Mesendoderm (in vitro differentiated cells): ENCODE measurements around the gene TMEM223.
"Not testable (repeated sequence)": the region's sequence is repeated elsewhere in the genome, so short reads cannot be mapped to it uniquely, and the experiment has no call there.

ENCODE experiments used
- DNase-seq: peaks from one replicate; pipeline ENCODE4 v3.0.0; 2013
- H2AK5ac ChIP-seq: 2 replicates; pipeline ENCODE4 v1.6.1; 2013; ENCODE audit warnings: low read length, inconsistent platforms
- H2BK120ac ChIP-seq: 2 replicates; pipeline ENCODE4 v1.6.1; 2013; ENCODE audit warnings: low read depth, mild to moderate bottlenecking, low read length, moderate library complexity, mixed read lengths
- H2BK15ac ChIP-seq: replicated peaks from 2 replicates; pipeline ENCODE4 v1.6.1; 2013; ENCODE audit warnings: low read depth, mild to moderate bottlenecking, moderate library complexity
- H2BK5ac ChIP-seq: 2 replicates; pipeline ENCODE4 v1.6.1; 2013; ENCODE audit warnings: low read length, inconsistent platforms
- H3K18ac ChIP-seq: 2 replicates; pipeline ENCODE4 v1.6.1; 2013; ENCODE audit warnings: mild to moderate bottlenecking, low read length, mixed read lengths
- H3K23ac ChIP-seq: one replicate; pipeline ENCODE4 v1.6.1; 2013; ENCODE audit warnings: low read length
- H3K27ac ChIP-seq: 2 replicates; pipeline ENCODE4 v1.5.1; 2013; ENCODE audit warnings: low read depth, mild to moderate bottlenecking, inconsistent platforms, low read length, moderate library complexity
- H3K27me3 ChIP-seq: 2 replicates; pipeline ENCODE4 v1.6.1; 2013; ENCODE audit warnings: low read length, control low read depth, mild to moderate bottlenecking, inconsistent platforms; ENCODE audit not compliant: insufficient read depth, poor library complexity
- H3K36me3 ChIP-seq: 2 replicates; pipeline ENCODE4 v1.6.1; 2013; ENCODE audit warnings: low read length, inconsistent platforms; ENCODE audit not compliant: control insufficient read depth, insufficient read depth
- H3K4ac ChIP-seq: one replicate; pipeline ENCODE4 v1.6.1; 2013; ENCODE audit warnings: low read depth, mild to moderate bottlenecking, low read length, moderate library complexity
- H3K4me1 ChIP-seq: 2 replicates; pipeline ENCODE4 v1.6.1; 2013; ENCODE audit warnings: low read depth, low read length, inconsistent platforms; ENCODE audit not compliant: control insufficient read depth
- H3K4me2 ChIP-seq: 2 replicates; pipeline ENCODE4 v1.6.1; 2013; ENCODE audit warnings: low read length
- H3K4me3 ChIP-seq: 2 replicates; pipeline ENCODE4 v1.5.1; 2013; ENCODE audit warnings: mild to moderate bottlenecking, low read length
- H3K56ac ChIP-seq: one replicate; pipeline ENCODE4 v1.6.1; 2013; ENCODE audit warnings: low read length
- H3K79me1 ChIP-seq: 2 replicates; pipeline ENCODE4 v1.6.1; 2013; ENCODE audit warnings: low read length, inconsistent platforms
- H3K79me2 ChIP-seq: 2 replicates; pipeline ENCODE4 v1.6.1; 2013; ENCODE audit warnings: mild to moderate bottlenecking, low read length; ENCODE audit not compliant: control insufficient read depth, insufficient read depth
- H3K9ac ChIP-seq: 2 replicates; pipeline ENCODE4 v1.6.1; 2013; ENCODE audit warnings: low read length, inconsistent platforms
- H4K5ac ChIP-seq: one replicate; pipeline ENCODE4 v1.6.1; 2013; ENCODE audit warnings: low read length
- H4K8ac ChIP-seq: one replicate; pipeline ENCODE4 v1.6.1; 2013; ENCODE audit warnings: low read depth, mild to moderate bottlenecking, control low read depth, low read length, moderate library complexity
- WGBS: extraction: QIAGEN DNeasy Blood & Tissue Kit; methylation state at CpG from one replicate; pipeline ENCODE4 v1.1.7; 2013; ENCODE audit warnings: low lambda C conversion rate, missing lambda C conversion rate; ENCODE audit not compliant: insufficient coverage; ENCODE audit errors: extremely low coverage; 5-methylcytosine and 5-hydroxymethylcytosine counted together

The TMEM223 gene

DNA sequence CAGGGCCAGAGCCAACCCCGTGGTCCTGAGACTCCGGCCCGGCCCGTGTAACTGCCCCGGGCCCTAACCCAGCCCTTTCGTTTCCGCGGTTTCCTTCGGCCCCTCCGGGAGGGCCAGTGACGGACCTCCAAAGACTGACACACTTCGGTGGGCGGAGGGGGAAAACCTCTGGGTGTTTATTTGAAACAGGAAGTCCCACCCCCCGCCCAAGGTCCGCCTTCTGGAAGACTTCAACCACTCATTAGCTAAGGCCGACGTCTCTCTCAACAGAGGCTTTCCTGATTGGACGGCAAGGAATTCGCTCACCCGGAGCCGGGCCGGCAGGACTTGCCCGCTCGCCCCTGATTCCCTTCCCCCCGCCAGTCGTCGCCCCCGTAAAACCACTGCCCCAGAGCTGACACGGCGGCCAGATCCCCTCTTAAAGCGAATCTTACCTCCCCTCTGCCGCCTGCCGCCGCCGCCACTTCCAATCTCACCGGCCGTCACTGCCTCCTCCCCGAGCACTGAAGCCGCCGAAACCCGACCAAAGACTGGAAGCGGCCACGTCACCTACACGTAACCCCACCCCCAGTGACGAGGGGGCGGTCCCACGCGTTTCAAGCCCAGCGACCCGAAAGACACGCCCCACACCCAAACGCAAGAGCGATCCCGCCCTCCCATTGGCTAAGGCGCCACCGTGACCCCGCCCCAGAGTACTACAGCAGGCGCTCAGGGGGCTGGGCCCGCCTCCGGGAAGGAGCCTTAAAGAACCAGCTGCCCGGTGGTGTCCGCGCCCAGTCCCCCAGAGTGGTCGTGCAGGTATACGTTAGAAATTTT lies 39.9 kb upstream of the TMEM223 start, which contains the start of gene STX5:
STX5 (minus strand) TSS at position 532 of the 816 bp plus-strand sequence. CDS start 808 bp downstream, outside the sequence.
- peak within 1 kb of the TSS; percentile 80 for H2BK5ac ChIP-seq
- no peak within 1 kb of the TSS for H2BK15ac ChIP-seq
- H3K23ac ChIP-seq: no peak within 1 kb of the TSS
- H3K27ac ChIP-seq: peak within 1 kb of the TSS; percentile 92
- H2BK120ac ChIP-seq: peak within 1 kb of the TSS; percentile 63
- WGBS: no CpG with 5 or more reads among the region's 65 CpGs
- no peak within 1 kb of the TSS for H4K8ac ChIP-seq
- peak; percentile 99 for DNase-seq
- H3K56ac ChIP-seq: peak within 1 kb of the TSS; percentile 97
- peak within 1 kb of the TSS; percentile 90 for H3K4me2 ChIP-seq
- peak within 1 kb of the TSS; percentile 92 for H3K9ac ChIP-seq
- peak within 1 kb of the TSS; percentile 66 for H3K4ac ChIP-seq
- peaks cover 13% of the 10 kb centered on the region for H3K79me2 ChIP-seq
- H3K79me1 ChIP-seq: peaks cover 14% of the 10 kb centered on the region
- no peak within 1 kb of the TSS for H2AK5ac ChIP-seq
- no peak within 1 kb of the TSS for H4K5ac ChIP-seq
- H3K4me1 ChIP-seq: no peaks in the 10 kb centered on the region
- peaks cover 8% of the 10 kb centered on the region for H3K36me3 ChIP-seq
- peak within 1 kb of the TSS; percentile 91 for H3K18ac ChIP-seq
- no peaks in the 10 kb centered on the region for H3K27me3 ChIP-seq
- H3K4me3 ChIP-seq: peak within 1 kb of the TSS; percentile 92

DNA sequence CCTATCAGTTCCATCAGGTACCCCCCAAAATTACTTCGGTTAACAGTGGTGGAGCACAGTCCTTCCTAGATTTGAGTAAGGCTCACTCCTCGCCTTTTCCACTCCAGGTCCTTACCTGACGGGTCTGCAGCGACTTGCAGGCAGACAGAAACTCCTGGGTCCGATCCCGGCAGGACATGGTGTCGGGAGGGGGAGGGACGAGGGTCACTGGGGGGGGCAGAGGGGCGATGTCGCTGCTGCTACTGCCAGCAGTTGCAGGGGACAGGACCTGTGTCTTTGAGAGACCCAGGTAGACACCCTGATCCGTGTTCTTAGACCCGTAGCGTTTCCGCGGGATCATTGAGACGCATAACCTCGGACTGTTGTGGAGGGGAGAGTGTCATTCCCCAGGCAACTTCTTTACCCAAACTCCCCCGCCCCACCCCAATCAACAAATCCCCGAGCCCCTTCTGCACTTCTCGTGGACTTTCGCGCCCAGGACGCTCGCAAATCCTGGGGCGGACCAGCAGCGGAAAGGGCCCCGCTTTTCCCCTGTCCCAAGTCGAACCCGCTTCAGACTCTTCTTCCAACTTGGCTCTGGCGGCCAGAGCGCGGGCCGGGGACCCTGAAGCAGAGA lies 39.2 kb upstream of the TMEM223 start:
- Histone ChIP-seq H4K8ac (no peak overlapping the region), H3K23ac (no peak overlapping the region), H3K4me2 (peak overlapping the region; percentile 90), H3K18ac (peak overlapping the region; percentile 91), H3K79me2 (peaks cover 13% of the 10 kb centered on the region), H3K4me1 (no peaks in the 10 kb centered on the region), H3K56ac (peak overlapping the region; percentile 95), H3K27ac (peak overlapping the region; percentile 92), H2BK5ac (peak overlapping the region; percentile 80), H3K9ac (peak overlapping the region; percentile 90), H3K4me3 (peak overlapping the region; percentile 90), H3K36me3 (peaks cover 8% of the 10 kb centered on the region), H2BK15ac (no peak overlapping the region), H3K27me3 (no peaks in the 10 kb centered on the region), H3K79me1 (peaks cover 13% of the 10 kb centered on the region), H2BK120ac (no peak overlapping the region), H4K5ac (no peak overlapping the region), H2AK5ac (no peak overlapping the region), H3K4ac (no peak overlapping the region)
- no CpG with 5 or more reads among the region's 33 CpGs for WGBS
- peak; percentile 87 for DNase-seq

DNA sequence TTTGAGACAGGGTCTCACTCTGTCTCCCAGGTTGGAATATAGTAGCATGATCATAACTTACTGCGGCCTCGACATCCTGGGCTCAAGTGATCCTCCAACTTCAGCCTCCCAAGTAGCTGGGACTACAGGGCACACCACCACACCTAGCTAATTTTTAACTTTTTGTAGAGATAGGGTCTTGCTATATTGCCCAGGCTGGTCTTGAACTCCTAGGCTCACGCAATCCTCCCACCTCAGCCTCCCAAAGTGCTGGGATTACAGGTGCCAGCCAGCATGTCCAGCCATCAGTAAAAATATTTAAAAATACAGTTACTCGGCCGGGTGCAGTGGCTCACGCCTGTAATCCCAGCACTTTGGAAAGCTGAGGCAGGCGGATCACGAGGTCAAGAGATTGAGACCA lies 36.3 kb upstream of the TMEM223 start:
- H4K8ac ChIP-seq, H3K79me1 ChIP-seq, H4K5ac ChIP-seq, H2BK120ac ChIP-seq, DNase-seq, H3K18ac ChIP-seq, H3K4me3 ChIP-seq, H3K9ac ChIP-seq, H3K27me3 ChIP-seq, H2BK15ac ChIP-seq, H3K23ac ChIP-seq, H3K56ac ChIP-seq, H3K4me1 ChIP-seq, H3K4ac ChIP-seq, H3K27ac ChIP-seq, H2BK5ac ChIP-seq, H3K4me2 ChIP-seq, H3K36me3 ChIP-seq, H2AK5ac ChIP-seq: not testable (repeated sequence)
- H3K79me2 ChIP-seq: peaks cover 11% of the 10 kb centered on the region
- no CpG with 5 or more reads among the region's 8 CpGs for WGBS

DNA sequence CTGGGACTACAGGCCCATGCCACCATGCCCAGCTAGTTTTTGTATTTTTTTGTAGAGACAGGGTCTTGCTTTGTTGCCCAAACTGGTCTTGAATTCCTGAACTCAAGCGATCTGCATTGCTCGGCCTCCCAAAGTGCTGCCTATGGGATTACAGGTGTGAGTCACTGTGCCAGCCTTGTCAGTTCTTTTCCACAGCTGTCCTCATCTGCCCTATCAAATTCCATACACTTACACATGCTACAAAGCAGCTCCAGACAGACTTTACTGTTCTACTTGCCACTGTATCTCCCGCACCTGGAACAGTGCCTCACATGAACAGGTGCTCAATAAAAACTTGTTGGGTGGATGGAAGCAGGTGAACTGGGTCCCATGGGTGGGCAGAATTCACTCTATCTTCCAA lies 31.9 kb upstream of the TMEM223 start:
- no peak overlapping the region for H3K9ac ChIP-seq
- no peak overlapping the region for H3K56ac ChIP-seq
- no peak overlapping the region for H3K23ac ChIP-seq
- no peak overlapping the region for H2BK120ac ChIP-seq
- no peak overlapping the region for H4K8ac ChIP-seq
- no peak overlapping the region for H3K4ac ChIP-seq
- H3K27ac ChIP-seq: no peak overlapping the region
- no peak overlapping the region for H4K5ac ChIP-seq
- peaks cover 2% of the 10 kb centered on the region for H3K79me1 ChIP-seq
- no peak overlapping the region for H3K4me3 ChIP-seq
- no peak overlapping the region for H2BK5ac ChIP-seq
- no peak overlapping the region for H2AK5ac ChIP-seq
- H2BK15ac ChIP-seq: no peak overlapping the region
- no CpG with 5 or more reads among the region's 3 CpGs for WGBS
- peaks cover 10% of the 10 kb centered on the region for H3K36me3 ChIP-seq
- no peak for DNase-seq
- H3K4me1 ChIP-seq: no peaks in the 10 kb centered on the region
- H3K4me2 ChIP-seq: no peak overlapping the region
- H3K79me2 ChIP-seq: no peaks in the 10 kb centered on the region
- no peaks in the 10 kb centered on the region for H3K27me3 ChIP-seq
- no peak overlapping the region for H3K18ac ChIP-seq

DNA sequence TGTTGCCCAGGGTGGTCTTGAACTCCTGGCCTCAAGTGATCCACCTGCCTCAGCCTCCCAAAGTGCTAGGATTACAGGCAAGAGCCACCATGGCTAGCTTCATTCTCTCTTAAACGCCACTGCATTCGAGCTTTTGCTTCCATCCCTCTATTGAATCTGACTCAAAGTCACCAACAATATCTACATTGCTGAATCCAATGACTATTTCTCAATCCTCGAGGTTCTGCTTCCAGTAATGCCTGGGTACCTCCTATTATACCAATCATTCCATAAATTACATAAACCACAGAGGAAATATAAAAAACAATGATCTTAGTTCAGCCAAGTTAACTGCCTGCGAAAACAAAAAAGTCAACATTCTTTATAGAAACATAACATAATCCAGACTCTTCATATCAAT lies 25.3 kb upstream of the TMEM223 start:
- Histone ChIP-seq H2BK120ac (no peak overlapping the region), H2AK5ac (no peak overlapping the region), H2BK5ac (no peak overlapping the region), H3K27ac (no peak overlapping the region), H3K79me2 (no peaks in the 10 kb centered on the region), H3K4me1 (no peaks in the 10 kb centered on the region), H2BK15ac (no peak overlapping the region), H3K36me3 (no peaks in the 10 kb centered on the region), H3K56ac (no peak overlapping the region), H3K9ac (no peak overlapping the region), H3K4me3 (no peak overlapping the region), H3K18ac (no peak overlapping the region), H4K5ac (no peak overlapping the region), H3K4ac (no peak overlapping the region), H3K79me1 (no peaks in the 10 kb centered on the region), H4K8ac (no peak overlapping the region), H3K23ac (no peak overlapping the region), H3K4me2 (no peak overlapping the region), H3K27me3 (no peaks in the 10 kb centered on the region)
- no CpG with 5 or more reads among the region's 4 CpGs for WGBS
- no peak for DNase-seq
